Thoracic aorta (tissue), 2 donors: ENCODE data around the gene XYLT2. TPM values are rescaled to one million over a fixed set of nuclear protein-coding genes. Genes with fewer than 3 reads are reported as not detected.
"Not testable (repeated sequence)": the region's sequence is repeated elsewhere in the genome, so short reads cannot be mapped to it uniquely, and the experiment has no call there.

Experiments used
- ATAC-seq: fragments of 150-250 bp; one replicate; pipeline ENCODE4 v1.8.0; 2017; ENCODE audit warnings: low read depth; ENCODE audit not compliant: insufficient number of reproducible peaks, low FRiP score
- DNase-seq: peaks from one replicate; pipeline ENCODE4 v3.0.0-alpha.2; 2020; ENCODE audit warnings: low spot score
- H3K27ac ChIP-seq, 2 donors: fragments of 200-600 bp; sonication (generic); 1 replicate in 1 of 2; 2 replicates in 1 of 2; pipeline ENCODE4 v1.5.1; 2016; ENCODE audit warnings: mild to moderate bottlenecking in 2 of 2, moderate library complexity in 2 of 2
- H3K27me3 ChIP-seq: fragments of 200-600 bp; sonication (generic); replicated peaks from 2 replicates; pipeline ENCODE4 v1.6.0; 2016; ENCODE audit warnings: mild to moderate bottlenecking; ENCODE audit not compliant: insufficient read depth
- H3K36me3 ChIP-seq: fragments of 200-600 bp; sonication (generic); one replicate; pipeline ENCODE4 v1.5.1; 2016
- H3K4me1 ChIP-seq, 2 donors: fragments of 200-600 bp; sonication (generic); 1 replicate in 1 of 2; 2 replicates in 1 of 2; pipeline versions ENCODE4 v1.5.1 to v1.6.0; 2016; ENCODE audit warnings: low read depth in 2 of 2, mild to moderate bottlenecking in 1 of 2; ENCODE audit not compliant: control insufficient read depth in 1 of 2
- H3K4me3 ChIP-seq: fragments of 200-600 bp; sonication (generic); 2 replicates; pipeline ENCODE4 v1.5.1; 2016; ENCODE audit warnings: mild to moderate bottlenecking
- H3K9me3 ChIP-seq: fragments of 200-600 bp; sonication (generic); 2 replicates; pipeline ENCODE4 v1.5.1; 2016
- CTCF ChIP-seq: fragments of 200-600 bp; sonication (generic); IDR thresholded peaks from one replicate; pipeline ENCODE4 v1.5.1; 2019; ENCODE audit warnings: antibody characterized with exemption
- total RNA-seq, 2 donors: library from RNA; depleted of rRNA; stranded (reverse); fragments of >200 nt; gene quantifications; one replicate each; pipeline versions ENCODE4 v1.1.0 to v1.2.3, GENCODE V29; 2016

Gene XYLT2
- total RNA-seq, 2 donors from 2014 or later, result 17.6 to 26.4 TPM

- DNase-seq (no peak), ATAC-seq (no peak)
- Histone ChIP-seq H3K4me1 (no peaks in the 10 kb centered on the region), H3K27ac (no peak overlapping the region), H3K36me3 (no peaks in the 10 kb centered on the region), H3K4me3 (no peak overlapping the region), H3K9me3 (no peaks in the 10 kb centered on the region), H3K27me3 (no peaks in the 10 kb centered on the region)
- no peak for TF ChIP-seq CTCF
These were observed 31.4 kb upstream of the XYLT2 start for GRCh38 chr17:50314456-50315011.

GRCh38 chr17:50316016-50316587, 29.8 kb upstream of the XYLT2 start:
- no peaks in the 10 kb centered on the region for H3K4me1 ChIP-seq
- TF ChIP-seq CTCF, result no peak
- H3K27me3 ChIP-seq, result no peaks in the 10 kb centered on the region
- no peak for ATAC-seq
- no peak overlapping the region for H3K27ac ChIP-seq
- H3K36me3 ChIP-seq, result no peaks in the 10 kb centered on the region
- no peaks in the 10 kb centered on the region for H3K9me3 ChIP-seq
- no peak for DNase-seq
- H3K4me3 ChIP-seq, result no peak overlapping the region

GRCh38 chr17:50316660-50317059, 29.3 kb upstream of the XYLT2 start:
- not testable (repeated sequence) for ATAC-seq, H3K9me3 ChIP-seq, H3K27me3 ChIP-seq, H3K4me1 ChIP-seq, DNase-seq, H3K27ac ChIP-seq, H3K36me3 ChIP-seq, H3K4me3 ChIP-seq

GRCh38 chr17:50317121-50317520, 28.8 kb upstream of the XYLT2 start:
- Histone ChIP-seq H3K27ac (no peak overlapping the region), H3K4me1 (no peaks in the 10 kb centered on the region), H3K4me3 (no peak overlapping the region), H3K9me3 (no peaks in the 10 kb centered on the region), H3K27me3 (no peaks in the 10 kb centered on the region), H3K36me3 (no peaks in the 10 kb centered on the region)
- no peak for TF ChIP-seq CTCF
- ATAC-seq (no peak), DNase-seq (no peak)

- Histone ChIP-seq H3K27me3 (no peaks in the 10 kb centered on the region), H3K9me3 (no peaks in the 10 kb centered on the region), H3K4me1 (no peaks in the 10 kb centered on the region), H3K4me3 (no peak overlapping the region), H3K36me3 (no peaks in the 10 kb centered on the region), H3K27ac (no peak overlapping the region)
- no peak for DNase-seq
- no peak for TF ChIP-seq CTCF
- no peak for ATAC-seq
These were observed 27.2 kb upstream of the XYLT2 start for GRCh38 chr17:50318501-50319285.
